GM23248 (cell line): ENCODE measurements around the gene RETSAT. TPM values are rescaled to one million over a fixed set of nuclear protein-coding genes. Genes with fewer than 3 reads are reported as not detected.

Experiments
- DNase-seq: peaks from one replicate; pipeline ENCODE4 v3.0.0-alpha.2; 2015
- H2AFZ ChIP-seq: fragments of 200-600 bp; sonication (generic); 2 replicates; pipeline ENCODE4 v1.6.1; 2016; ENCODE audit warnings: antibody characterized with exemption
- H3F3A ChIP-seq: fragments of 200-600 bp; sonication (generic); 2 replicates; pipeline ENCODE4 v1.6.1; 2016; ENCODE audit warnings: mild to moderate bottlenecking, antibody characterized with exemption, mixed run types; ENCODE audit not compliant: insufficient read depth
- H3K27ac ChIP-seq: fragments of 200-600 bp; sonication (generic); 2 replicates; pipeline ENCODE4 v1.5.1; 2016; ENCODE audit warnings: mild to moderate bottlenecking
- H3K27me3 ChIP-seq: fragments of 200-600 bp; sonication (generic); replicated peaks from 2 replicates; pipeline ENCODE4 v1.6.1; 2016; ENCODE audit warnings: mild to moderate bottlenecking; ENCODE audit not compliant: insufficient read depth
- H3K36me3 ChIP-seq: fragments of 200-600 bp; sonication (generic); 2 replicates; pipeline ENCODE4 v1.6.1; 2016; ENCODE audit warnings: low read depth, mild to moderate bottlenecking
- H3K4me1 ChIP-seq: fragments of 200-600 bp; sonication (generic); 2 replicates; pipeline ENCODE4 v1.6.1; 2016; ENCODE audit warnings: mild to moderate bottlenecking; ENCODE audit not compliant: insufficient read depth
- H3K4me2 ChIP-seq: fragments of 200-600 bp; sonication (generic); one replicate; pipeline ENCODE4 v1.6.1; 2016; ENCODE audit warnings: mild to moderate bottlenecking; ENCODE audit not compliant: unreplicated experiment
- H3K4me3 ChIP-seq: fragments of 200-600 bp; sonication (generic); 2 replicates; pipeline ENCODE4 v1.5.1; 2016; ENCODE audit warnings: mild to moderate bottlenecking
- H3K79me2 ChIP-seq: fragments of 200-600 bp; sonication (generic); 2 replicates; pipeline ENCODE4 v1.6.1; 2016; ENCODE audit warnings: mild to moderate bottlenecking; ENCODE audit not compliant: insufficient read depth
- H3K9ac ChIP-seq: fragments of 200-600 bp; sonication (generic); 2 replicates; pipeline ENCODE4 v1.6.1; 2016; ENCODE audit warnings: mild to moderate bottlenecking
- H3K9me2 ChIP-seq: fragments of 200-600 bp; sonication (generic); 2 replicates; pipeline ENCODE4 v1.6.1; 2016; ENCODE audit warnings: mixed run types, mild to moderate bottlenecking, moderate library complexity; ENCODE audit not compliant: insufficient read depth
- H3K9me3 ChIP-seq: fragments of 200-600 bp; sonication (generic); one replicate; pipeline ENCODE4 v1.6.1; 2017; ENCODE audit warnings: low read depth
- H4K20me1 ChIP-seq: fragments of 200-600 bp; sonication (generic); 2 replicates; pipeline ENCODE4 v1.6.0; 2016; ENCODE audit not compliant: insufficient read depth
- EZH2 ChIP-seq: fragments of 200-600 bp; sonication (generic); IDR thresholded peaks from 2 replicates; pipeline ENCODE4 v1.6.1; 2018; ENCODE audit warnings: antibody characterized with exemption, mild to moderate bottlenecking; ENCODE audit not compliant: insufficient read depth, poor library complexity, severe bottlenecking
- EZH2phosphoT487 ChIP-seq: fragments of 200-600 bp; sonication (generic); IDR thresholded peaks from 2 replicates; pipeline ENCODE4 v1.6.1; 2018; ENCODE audit warnings: antibody characterized with exemption, moderate library complexity, mild to moderate bottlenecking, low read depth; ENCODE audit not compliant: insufficient read depth
- WGBS, 2 experiments: methylation state at CpG; one replicate each; pipeline ENCODE4 v1.1.6; 2015 to 2017; ENCODE audit warnings: low lambda C conversion rate in 2 of 2, low coverage in 1 of 2; ENCODE audit errors: missing lambda C conversion rate in 2 of 2; 5-methylcytosine and 5-hydroxymethylcytosine counted together
- in situ Hi-C: fragments of 300-500 bp; cut with MboI; formaldehyde crosslinking; loops from 2 replicates; pipeline ENCODE4 v1.15.0; 2020
- polyA plus RNA-seq: library from polyadenylated mRNA; unstranded; fragments of >200 nt; fragmentation: Nextera tagmentation; extraction: Ambion mirVana; gene quantifications from 2 replicates; pipeline ENCODE4 v1.2.1, GENCODE V29; 2016
- total RNA-seq: library from RNA; depleted of rRNA; stranded (reverse); fragments of >200 nt; shearing (Covaris generic); gene quantifications from 2 replicates; pipeline ENCODE4 v1.2.3, GENCODE V29; 2014

RETSAT gene
- total and polyA plus RNA-seq, 2 experiments from 2014 or later: 20.4 to 68.6 TPM

- no peaks in the 10 kb centered on the region for H3K27me3 ChIP-seq
- H3K9me2 ChIP-seq: no peaks in the 10 kb centered on the region
- 91 to 97% methylated on average over 8 of the region's 8 CpGs for WGBS, 2 experiments
- no peak overlapping the region for H3K27ac ChIP-seq
- H3K4me2 ChIP-seq: no peak overlapping the region
- H2AFZ ChIP-seq: no peak overlapping the region
- TF ChIP-seq EZH2phosphoT487: no peak
- TF ChIP-seq EZH2: no peak
- no peaks in the 10 kb centered on the region for H4K20me1 ChIP-seq
- no peaks in the 10 kb centered on the region for H3K9me3 ChIP-seq
- H3K36me3 ChIP-seq: peaks cover 15% of the 10 kb centered on the region
- peaks cover 4% of the 10 kb centered on the region for H3K4me1 ChIP-seq
- DNase-seq: no peak
- no peak overlapping the region for H3K9ac ChIP-seq
- H3F3A ChIP-seq: peaks cover 12% of the 10 kb centered on the region; the same call in 1 of the 2 replicates
- H3K79me2 ChIP-seq: peaks cover 31% of the 10 kb centered on the region
- in situ Hi-C loops: no loop called here
- H3K4me3 ChIP-seq: no peak overlapping the region
Observed at GRCh38 chr2:85400023-85400422, 45.7 kb upstream of the RETSAT start.

- peaks cover 10% of the 10 kb centered on the region for H3K4me1 ChIP-seq
- no peak overlapping the region for H3K4me2 ChIP-seq
- H3F3A ChIP-seq: peaks cover 14% of the 10 kb centered on the region
- H3K9me3 ChIP-seq: no peaks in the 10 kb centered on the region
- DNase-seq: no peak
- no peak for TF ChIP-seq EZH2phosphoT487
- no peak for TF ChIP-seq EZH2
- H3K27me3 ChIP-seq: no peaks in the 10 kb centered on the region
- H3K4me3 ChIP-seq: no peak overlapping the region
- no peaks in the 10 kb centered on the region for H4K20me1 ChIP-seq
- peaks cover 15% of the 10 kb centered on the region for H3K36me3 ChIP-seq
- 93 to 95% methylated on average over 8 of the region's 8 CpGs for WGBS, 2 experiments
- in situ Hi-C loops: no loop called here
- no peaks in the 10 kb centered on the region for H3K9me2 ChIP-seq
- peaks cover 27% of the 10 kb centered on the region for H3K79me2 ChIP-seq
- H3K9ac ChIP-seq: no peak overlapping the region
- H3K27ac ChIP-seq: no peak overlapping the region
- no peak overlapping the region for H2AFZ ChIP-seq
Observed at GRCh38 chr2:85399183-85399455, 44.8 kb upstream of the RETSAT start.

- Histone ChIP-seq H3K4me1 (peaks cover 15% of the 10 kb centered on the region), H3K27ac (no peak overlapping the region), H3K4me3 (no peak overlapping the region), H3K4me2 (no peak overlapping the region), H2AFZ (no peak overlapping the region), H3K36me3 (peaks cover 15% of the 10 kb centered on the region), H3F3A (peaks cover 16% of the 10 kb centered on the region), H3K9me2 (no peaks in the 10 kb centered on the region), H3K9me3 (no peaks in the 10 kb centered on the region), H3K79me2 (peaks cover 22% of the 10 kb centered on the region), H4K20me1 (no peaks in the 10 kb centered on the region), H3K9ac (no peak overlapping the region), H3K27me3 (no peaks in the 10 kb centered on the region)
- TF ChIP-seq EZH2phosphoT487 (no peak), EZH2 (no peak)
- in situ Hi-C loops: no loop called here
- no peak for DNase-seq
- WGBS, 2 experiments: 87 to 92% methylated on average over 7 to 8 of the region's 8 CpGs
Observed at GRCh38 chr2:85398426-85399182, 44.3 kb upstream of the RETSAT start.

GRCh38 chr2:85397925-85398331 lies 43.6 kb upstream of the RETSAT start:
- peaks cover 19% of the 10 kb centered on the region for H3K4me1 ChIP-seq
- no peaks in the 10 kb centered on the region for H3K9me2 ChIP-seq
- H3K27ac ChIP-seq: no peak overlapping the region
- H3K9ac ChIP-seq: no peak overlapping the region
- no peaks in the 10 kb centered on the region for H4K20me1 ChIP-seq
- H3K27me3 ChIP-seq: no peaks in the 10 kb centered on the region
- H3F3A ChIP-seq: peaks cover 23% of the 10 kb centered on the region
- in situ Hi-C loops: no loop called here
- no peak overlapping the region for H3K4me2 ChIP-seq
- H3K79me2 ChIP-seq: peaks cover 15% of the 10 kb centered on the region
- DNase-seq: no peak
- no peak overlapping the region for H3K4me3 ChIP-seq
- 84 to 86% methylated on average over 4 of the region's 4 CpGs for WGBS, 2 experiments
- no peak overlapping the region for H2AFZ ChIP-seq
- no peaks in the 10 kb centered on the region for H3K9me3 ChIP-seq
- no peak for TF ChIP-seq EZH2
- TF ChIP-seq EZH2phosphoT487: no peak
- H3K36me3 ChIP-seq: peaks cover 15% of the 10 kb centered on the region
